Measurements from ENCODE around the gene H3-3A.

H3-3A gene

GRCh38 chr1:226061068-226061840 is 1.3 kb upstream of the H3-3A start:
- TF ChIP-seq CTCF (IDR thresholded peaks at IDR 0.05; ENCODE audit: insufficient read depth, low read depth, low read length, missing control alignments), result no peak
- no peak for DNase-seq (ENCODE audit: low read depth)
- H3K4me3 ChIP-seq (ENCODE audit: low read length), result peak overlapping the region; percentile 58

GRCh38 chr1:226061841-226062557 is 517 bp upstream of the H3-3A start:
- peak; percentile 80 for DNase-seq (ENCODE audit: low read depth)
- H3K4me3 ChIP-seq (ENCODE audit: low read length), result peak overlapping the region; percentile 58
- TF ChIP-seq CTCF (IDR thresholded peaks at IDR 0.05; ENCODE audit: insufficient read depth, low read depth, low read length, missing control alignments), result no peak

- no peak for TF ChIP-seq CTCF (IDR thresholded peaks at IDR 0.05; ENCODE audit: insufficient read depth, low read depth, low read length, missing control alignments)
- peak; percentile 43 for DNase-seq (ENCODE audit: low read depth)
- peak overlapping the region; percentile 65 for H3K4me3 ChIP-seq (ENCODE audit: low read length)
Observed at GRCh38 chr1:226063224-226063976, 884 bp downstream of the H3-3A start.

- peak overlapping the region; percentile 65 for H3K4me3 ChIP-seq (ENCODE audit: low read length)
- DNase-seq (ENCODE audit: low read depth), result peak; percentile 39
- TF ChIP-seq CTCF (IDR thresholded peaks at IDR 0.05; ENCODE audit: insufficient read depth, low read depth, low read length, missing control alignments), result peak; percentile 63
Observed at GRCh38 chr1:226063977-226064815, 1.7 kb downstream of the H3-3A start.

GRCh38 chr1:226064816-226065248 is 2.3 kb downstream of the H3-3A start:
- DNase-seq (ENCODE audit: low read depth), result peak; percentile 77
- peak overlapping the region; percentile 65 for H3K4me3 ChIP-seq (ENCODE audit: low read length)
- peak; percentile 85 for TF ChIP-seq CTCF (IDR thresholded peaks at IDR 0.05; ENCODE audit: insufficient read depth, low read depth, low read length, missing control alignments)

- no peak overlapping the region for H3K4me3 ChIP-seq (ENCODE audit: low read length)
- no peak for DNase-seq (ENCODE audit: low read depth)
Observed at GRCh38 chr1:226066415-226067078, 4.0 kb downstream of the H3-3A start.

More at GRCh38 chr1:226066415-226067078, 4.0 kb downstream of the H3-3A start:
- no peak for TF ChIP-seq CTCF (IDR thresholded peaks at IDR 0.05; ENCODE audit: insufficient read depth, low read depth, low read length, missing control alignments)
